Measurements from ENCODE around the gene ACSL1. TPM values are rescaled to one million over a fixed set of nuclear protein-coding genes. Genes with fewer than 3 reads are reported as not detected.

ACSL1 gene
- total and polyA plus RNA-seq, 2 of the 8 experiments (the other 6 are each of a cell fraction or from before 2014, with no cell fraction given): 2.3 to 8.7 TPM

DNA sequence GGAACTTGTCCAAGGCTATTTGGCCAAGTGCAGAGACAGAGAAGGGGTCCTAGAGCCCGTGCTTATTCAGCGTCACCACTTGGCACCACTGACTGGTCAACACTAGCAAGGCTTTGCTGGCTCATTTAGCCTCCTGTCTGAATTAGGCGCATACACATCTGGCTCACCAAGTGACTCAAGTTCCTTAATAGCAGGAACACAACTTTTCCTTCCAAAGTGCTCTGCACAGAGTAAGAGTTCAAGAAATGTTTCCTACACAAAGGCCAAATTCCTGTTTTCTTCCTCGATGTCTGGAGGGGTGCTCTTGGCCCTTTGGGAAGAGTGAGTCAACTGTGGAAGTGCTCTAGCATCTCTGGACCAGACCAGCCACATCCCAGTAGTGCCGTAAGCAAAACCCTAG, 65.1 kb downstream of the ACSL1 start:
- H3K4me2 ChIP-seq (ENCODE audit: insufficient read depth in 1 of 2, low read depth in 2 of 2, low read length in 2 of 2): no peak overlapping the region
- CTCF ChIA-PET (ENCODE audit: partially characterized antibody): no interaction called here
- no peak overlapping the region for H3K4me3 ChIP-seq (ENCODE audit: extremely low read depth in 1 of 4, insufficient read depth in 2 of 4, low read depth in 3 of 4, low read length in 4 of 4)
- no peak overlapping the region for H4K8ac ChIP-seq (ENCODE audit: extremely low read depth, insufficient read depth, low read length)
- whole genome bisulfite sequencing, 2 experiments (ENCODE audit: extremely low coverage in 1 of 2, insufficient coverage in 1 of 2, insufficient read length in 1 of 2, insufficient replicate concordance in 2 of 2, low coverage in 1 of 2, low lambda C conversion rate in 2 of 2, missing lambda C conversion rate in 1 of 2): 93% methylated on average over 5 of the region's 5 CpGs; no CpG with 5 or more reads in 1 of the 2 experiments
- H2BK5ac ChIP-seq (ENCODE audit: low read depth, low read length): no peak overlapping the region
- H3K79me2 ChIP-seq (ENCODE audit: control insufficient read depth in 1 of 2, insufficient read depth in 2 of 2, low read length in 2 of 2): no peaks in the 10 kb centered on the region
- no peak overlapping the region for H2BK120ac ChIP-seq (replicated peaks; ENCODE audit: low read depth, low read length)
- H4K91ac ChIP-seq (replicated peaks; ENCODE audit: insufficient read length, low read length): no peak overlapping the region
- H3K9me3 ChIP-seq (ENCODE audit: insufficient read depth in 2 of 2, low read depth in 1 of 2, low read length in 1 of 2): no peaks in the 10 kb centered on the region
- H2AK5ac ChIP-seq (ENCODE audit: low read depth, low read length): no peak overlapping the region
- no peak overlapping the region for H2AFZ ChIP-seq (ENCODE audit: low read length)
- no peak overlapping the region for H3K9ac ChIP-seq (replicated peaks in 1 of 4; ENCODE audit: extremely low read depth in 1 of 4, low read depth in 3 of 4, low read length in 3 of 4)
- H2BK20ac ChIP-seq (ENCODE audit: low read length): no peak overlapping the region
- no peak overlapping the region for H3K27ac ChIP-seq (ENCODE audit: low read depth, low read length)
- no peak overlapping the region for H2BK12ac ChIP-seq (ENCODE audit: low read depth, low read length)
- no peaks in the 10 kb centered on the region for H3K79me1 ChIP-seq (ENCODE audit: low read depth, low read length)
- DNase-seq (ENCODE audit: low read depth in 1 of 2, low spot score in 2 of 2) (no peak), FAIRE-seq (no peak)
- no peaks in the 10 kb centered on the region for H4K20me1 ChIP-seq (replicated peaks in 1 of 2; ENCODE audit: control insufficient read depth in 1 of 2, insufficient read depth in 2 of 2, low read length in 2 of 2)
- H2BK15ac ChIP-seq (ENCODE audit: low read length): no peak overlapping the region
- H3K23ac ChIP-seq (ENCODE audit: insufficient read length): no peak overlapping the region
- H3K14ac ChIP-seq (ENCODE audit: insufficient read length): no peak overlapping the region
- H3K27me3 ChIP-seq (replicated peaks in 1 of 4; ENCODE audit: control insufficient read depth in 3 of 4, extremely low read depth in 1 of 4, insufficient read depth in 3 of 4, low read length in 3 of 4): no peaks in the 10 kb centered on the region
- no peak overlapping the region for H4K5ac ChIP-seq (ENCODE audit: insufficient read length, low read depth, low read length)
- H3K23me2 ChIP-seq (ENCODE audit: low read depth, low read length): no peaks in the 10 kb centered on the region
- H3K4ac ChIP-seq (replicated peaks; ENCODE audit: insufficient read length, low read depth, low read length): no peak overlapping the region
- no peaks in the 10 kb centered on the region for H3K4me1 ChIP-seq (replicated peaks in 1 of 4; ENCODE audit: control insufficient read depth in 3 of 4, insufficient read depth in 4 of 4, low read length in 3 of 4)
- no peaks in the 10 kb centered on the region for H3K36me3 ChIP-seq (ENCODE audit: control insufficient read depth in 2 of 4, insufficient read depth in 4 of 4, low read length in 3 of 4)
- no peak overlapping the region for H3K18ac ChIP-seq (ENCODE audit: extremely low read depth, low read length)
- POLR2A ChIA-PET (ENCODE audit: partially characterized antibody): no interaction called here
- H3K56ac ChIP-seq (replicated peaks; ENCODE audit: insufficient read length, low read depth, low read length): no peak overlapping the region
- TF ChIP-seq RNF2 (IDR thresholded peaks at IDR 0.05; ENCODE audit: borderline replicate concordance, low read depth, low read length, missing control alignments, poor library complexity, severe bottlenecking): no peak
- no peak for TF ChIP-seq PHF8 (conservative IDR thresholded peaks at IDR 0.05; ENCODE audit: low read depth, low read length)
- TF ChIP-seq JUN (IDR thresholded peaks at IDR 0.05; ENCODE audit: low read depth, low read length): no peak
- no peak for TF ChIP-seq SP1 (IDR thresholded peaks at IDR 0.05; ENCODE audit: low read depth, low read length)

Data from H1 (cell line).